Keratinocyte (primary cell): ENCODE data around the gene RBFOX1.

Experiments used
- CTCF ChIP-seq, 3 experiments: IDR thresholded peaks in 1 of 3; conservative IDR thresholded peaks in 1 of 3; optimal IDR thresholded peaks in 1 of 3; 2 replicates in 2 of 3; 3 replicates in 1 of 3; pipeline versions ENCODE3 to v1.5.1; 2011; ENCODE audit warnings: low read length in 3 of 3, mild to moderate bottlenecking in 3 of 3, moderate library complexity in 2 of 3, control low read depth in 1 of 3, inconsistent platforms in 1 of 3; ENCODE audit not compliant: insufficient read depth in 2 of 3; ENCODE audit errors: extremely low read depth in 1 of 3
- EZH2 ChIP-seq: IDR thresholded peaks from one replicate; pipeline ENCODE4 v1.6.1; 2012; ENCODE audit warnings: inconsistent platforms, mild to moderate bottlenecking, low read length, moderate library complexity

- TF ChIP-seq EZH2 = no peak
- no peak for TF ChIP-seq CTCF (optimal IDR thresholded peaks at IDR 0.05 in 1 of 3, IDR thresholded peaks at IDR 0.05 in 1 of 3, conservative IDR thresholded peaks at IDR 0.05 in 1 of 3; ENCODE audit: extremely low read depth in 1 of 3, insufficient read depth in 2 of 3, low read length in 3 of 3)
These were observed 39.5 kb downstream of the RBFOX1 start for GRCh38 chr16:7372095-7372494.
